ENCODE data around the gene GOLM1. TPM values are rescaled to one million over a fixed set of nuclear protein-coding genes. Genes with fewer than 3 reads are reported as not detected.

GOLM1 gene
- total RNA-seq, 1 experiment from 2014 or later = 73.4 TPM

DNA sequence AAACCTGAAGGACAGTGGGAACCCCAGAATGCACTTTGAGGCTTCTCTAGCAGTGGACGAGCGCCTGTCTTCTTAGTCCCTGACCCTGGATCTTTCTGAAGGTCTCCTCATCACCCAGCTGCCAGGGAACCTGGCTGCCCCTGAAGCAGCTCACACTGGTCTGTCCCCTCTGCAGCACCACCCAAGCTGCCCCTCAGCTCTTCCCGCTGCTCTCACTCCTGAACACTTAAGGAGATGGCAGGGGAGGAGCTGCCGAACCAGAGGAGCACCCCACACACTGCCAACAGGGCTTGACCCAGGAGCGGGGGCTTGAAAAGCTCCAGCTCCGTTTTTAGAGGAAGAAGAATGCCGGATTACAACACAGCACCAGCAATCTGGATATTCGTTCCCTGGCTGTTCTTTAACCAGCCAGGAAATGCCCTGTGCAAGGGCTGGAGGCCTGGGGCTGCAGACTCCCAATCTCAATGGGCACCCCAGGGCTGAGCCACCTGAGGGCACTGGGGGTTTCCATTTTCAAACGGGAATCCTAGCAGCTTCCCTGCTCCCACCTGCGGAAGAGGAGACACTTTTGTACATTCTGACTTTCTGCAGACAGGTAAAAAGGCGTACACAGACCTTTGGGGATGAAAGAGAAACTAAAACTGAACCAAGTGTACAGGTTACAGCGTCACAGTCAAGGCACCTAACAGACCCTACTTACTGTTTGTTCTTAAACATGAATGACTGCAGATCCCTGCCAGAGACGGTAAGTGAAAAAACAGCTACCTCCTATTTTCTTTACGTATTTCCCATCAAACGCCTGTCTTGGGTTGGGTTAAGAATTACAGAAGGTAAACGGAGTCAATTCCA, 36.3 kb downstream of the GOLM1 start:
- H3K9me3 ChIP-seq (ENCODE audit: control insufficient read depth, insufficient read depth, low read depth, low read length) = no peaks in the 10 kb centered on the region
- no TSS peak for BruUV-seq (replicated peaks)
- ChIA-PET CTCF (no interaction called here), POLR2A (no interaction called here)
- in situ Hi-C loops (cut with HindIII; ENCODE audit: low pct_unique_long_range_greater_than_20kb, low sequenced_read_pairs) = no loop called here
- H3K27ac ChIP-seq (ENCODE audit: low read length) = no peak overlapping the region
- ATAC-seq (no peak), DNase-seq (ENCODE audit: low read depth, low spot score) (no peak)
- H3K36me3 ChIP-seq (ENCODE audit: control insufficient read depth, insufficient read depth, low read length) = no peaks in the 10 kb centered on the region
- TF ChIP-seq SIN3A (IDR thresholded peaks at IDR 0.05; ENCODE audit: borderline replicate concordance, insufficient read depth, low read depth, low read length) = no peak
- TF ChIP-seq CTCF (IDR thresholded peaks at IDR 0.05) = no peak
- TF ChIP-seq TCF7L2 (IDR thresholded peaks at IDR 0.05; ENCODE audit: low read depth, low read length) = no peak
- no peak for TF ChIP-seq POLR2AphosphoS5 (IDR thresholded peaks at IDR 0.05; ENCODE audit: low read depth, low read length)
- TF ChIP-seq, protein P1, sequence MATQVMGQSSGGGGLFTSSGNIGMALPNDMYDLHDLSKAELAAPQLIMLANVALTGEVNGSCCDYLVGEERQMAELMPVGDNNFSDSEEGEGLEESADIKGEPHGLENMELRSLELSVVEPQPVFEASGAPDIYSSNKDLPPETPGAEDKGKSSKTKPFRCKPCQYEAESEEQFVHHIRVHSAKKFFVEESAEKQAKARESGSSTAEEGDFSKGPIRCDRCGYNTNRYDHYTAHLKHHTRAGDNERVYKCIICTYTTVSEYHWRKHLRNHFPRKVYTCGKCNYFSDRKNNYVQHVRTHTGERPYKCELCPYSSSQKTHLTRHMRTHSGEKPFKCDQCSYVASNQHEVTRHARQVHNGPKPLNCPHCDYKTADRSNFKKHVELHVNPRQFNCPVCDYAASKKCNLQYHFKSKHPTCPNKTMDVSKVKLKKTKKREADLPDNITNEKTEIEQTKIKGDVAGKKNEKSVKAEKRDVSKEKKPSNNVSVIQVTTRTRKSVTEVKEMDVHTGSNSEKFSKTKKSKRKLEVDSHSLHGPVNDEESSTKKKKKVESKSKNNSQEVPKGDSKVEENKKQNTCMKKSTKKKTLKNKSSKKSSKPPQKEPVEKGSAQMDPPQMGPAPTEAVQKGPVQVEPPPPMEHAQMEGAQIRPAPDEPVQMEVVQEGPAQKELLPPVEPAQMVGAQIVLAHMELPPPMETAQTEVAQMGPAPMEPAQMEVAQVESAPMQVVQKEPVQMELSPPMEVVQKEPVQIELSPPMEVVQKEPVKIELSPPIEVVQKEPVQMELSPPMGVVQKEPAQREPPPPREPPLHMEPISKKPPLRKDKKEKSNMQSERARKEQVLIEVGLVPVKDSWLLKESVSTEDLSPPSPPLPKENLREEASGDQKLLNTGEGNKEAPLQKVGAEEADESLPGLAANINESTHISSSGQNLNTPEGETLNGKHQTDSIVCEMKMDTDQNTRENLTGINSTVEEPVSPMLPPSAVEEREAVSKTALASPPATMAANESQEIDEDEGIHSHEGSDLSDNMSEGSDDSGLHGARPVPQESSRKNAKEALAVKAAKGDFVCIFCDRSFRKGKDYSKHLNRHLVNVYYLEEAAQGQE (IDR thresholded peaks at IDR 0.05; ENCODE audit: insufficient read depth in 1 of 2, low read depth in 2 of 2, low read length in 1 of 2) = no peak
- no peaks in the 10 kb centered on the region for H3K4me1 ChIP-seq (ENCODE audit: control insufficient read depth, insufficient read depth, low read length)
- intact Hi-C loops (cut with micrococcal nuclease; ENCODE audit: unreplicated experiment) = no loop called here
- H3K27me3 ChIP-seq (ENCODE audit: control insufficient read depth, insufficient read depth, low read length) = no peaks in the 10 kb centered on the region
- H3K4me3 ChIP-seq (ENCODE audit: low read depth in 2 of 2, low read length in 2 of 2) = no peak overlapping the region

DNA sequence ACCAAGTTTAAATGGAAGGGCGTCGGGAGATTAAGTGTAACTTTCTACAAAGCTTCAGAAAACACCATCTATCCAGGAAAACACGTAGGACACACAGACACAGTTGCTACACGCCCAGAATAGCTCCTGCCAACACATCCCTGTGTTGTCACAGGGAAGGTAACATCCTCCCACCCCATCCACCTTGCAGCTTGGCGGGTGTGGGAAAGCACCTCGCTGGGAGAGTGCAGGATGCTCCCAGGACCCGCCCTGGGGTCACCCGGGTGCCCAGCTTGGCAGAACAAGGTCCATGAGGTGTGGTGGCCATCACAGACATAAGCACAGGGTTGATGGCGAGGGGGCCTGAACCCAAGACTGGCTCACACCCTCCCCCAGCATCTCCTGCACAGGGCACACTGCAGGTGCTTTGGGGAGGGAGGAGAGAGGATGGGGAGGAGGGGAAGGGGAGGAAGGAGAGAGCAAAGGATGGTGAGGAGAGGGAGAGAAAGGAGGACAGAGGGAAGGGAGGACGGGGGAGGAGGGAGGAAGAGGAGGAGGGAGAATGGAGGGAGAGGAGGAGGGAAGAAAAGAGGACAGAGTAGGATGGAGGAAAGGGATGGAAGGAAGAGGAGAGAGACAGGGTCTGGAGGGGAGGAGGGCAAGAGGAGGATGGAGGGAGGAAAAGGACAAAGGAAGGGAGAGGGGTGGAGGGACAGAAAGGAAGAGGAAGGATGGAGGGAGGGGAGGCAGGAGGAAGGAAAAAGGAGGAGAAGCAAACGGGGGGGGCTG, 37.2 kb downstream of the GOLM1 start:
- Histone ChIP-seq H3K36me3 (ENCODE audit: control insufficient read depth, insufficient read depth, low read length) (no peaks in the 10 kb centered on the region), H3K4me1 (ENCODE audit: control insufficient read depth, insufficient read depth, low read length) (no peaks in the 10 kb centered on the region), H3K27me3 (ENCODE audit: control insufficient read depth, insufficient read depth, low read length) (no peaks in the 10 kb centered on the region), H3K4me3 (ENCODE audit: low read depth in 2 of 2, low read length in 2 of 2) (no peak overlapping the region), H3K27ac (ENCODE audit: low read length) (no peak overlapping the region), H3K9me3 (ENCODE audit: control insufficient read depth, insufficient read depth, low read depth, low read length) (no peaks in the 10 kb centered on the region)
- CTCF ChIA-PET = no interaction called here
- intact Hi-C loops (cut with micrococcal nuclease; ENCODE audit: unreplicated experiment) = no loop called here
- in situ Hi-C loops (cut with HindIII; ENCODE audit: low pct_unique_long_range_greater_than_20kb, low sequenced_read_pairs) = no loop called here
- POLR2A ChIA-PET = no interaction called here
- DNase-seq (ENCODE audit: low read depth, low spot score) = no peak
- no peak for ATAC-seq
- TF ChIP-seq TCF7L2 (IDR thresholded peaks at IDR 0.05; ENCODE audit: low read depth, low read length) = no peak
- no peak for TF ChIP-seq SIN3A (IDR thresholded peaks at IDR 0.05; ENCODE audit: borderline replicate concordance, insufficient read depth, low read depth, low read length)
- TF ChIP-seq POLR2AphosphoS5 (IDR thresholded peaks at IDR 0.05; ENCODE audit: low read depth, low read length) = no peak
- TF ChIP-seq CTCF (IDR thresholded peaks at IDR 0.05) = no peak
- TF ChIP-seq, protein P1 (IDR thresholded peaks at IDR 0.05; ENCODE audit: insufficient read depth in 1 of 2, low read depth in 2 of 2, low read length in 1 of 2) = no peak
- no TSS peak for BruUV-seq (replicated peaks)
